ENCODE data around the gene PANK4. TPM values are rescaled to one million over a fixed set of nuclear protein-coding genes. Genes with fewer than 3 reads are reported as not detected.

Gene PANK4
- total and polyA plus RNA-seq, 2 donors (not counting 3 experiments of a cell fraction or from before 2014, with no cell fraction given) = 22.1 to 34.0 TPM

DNA sequence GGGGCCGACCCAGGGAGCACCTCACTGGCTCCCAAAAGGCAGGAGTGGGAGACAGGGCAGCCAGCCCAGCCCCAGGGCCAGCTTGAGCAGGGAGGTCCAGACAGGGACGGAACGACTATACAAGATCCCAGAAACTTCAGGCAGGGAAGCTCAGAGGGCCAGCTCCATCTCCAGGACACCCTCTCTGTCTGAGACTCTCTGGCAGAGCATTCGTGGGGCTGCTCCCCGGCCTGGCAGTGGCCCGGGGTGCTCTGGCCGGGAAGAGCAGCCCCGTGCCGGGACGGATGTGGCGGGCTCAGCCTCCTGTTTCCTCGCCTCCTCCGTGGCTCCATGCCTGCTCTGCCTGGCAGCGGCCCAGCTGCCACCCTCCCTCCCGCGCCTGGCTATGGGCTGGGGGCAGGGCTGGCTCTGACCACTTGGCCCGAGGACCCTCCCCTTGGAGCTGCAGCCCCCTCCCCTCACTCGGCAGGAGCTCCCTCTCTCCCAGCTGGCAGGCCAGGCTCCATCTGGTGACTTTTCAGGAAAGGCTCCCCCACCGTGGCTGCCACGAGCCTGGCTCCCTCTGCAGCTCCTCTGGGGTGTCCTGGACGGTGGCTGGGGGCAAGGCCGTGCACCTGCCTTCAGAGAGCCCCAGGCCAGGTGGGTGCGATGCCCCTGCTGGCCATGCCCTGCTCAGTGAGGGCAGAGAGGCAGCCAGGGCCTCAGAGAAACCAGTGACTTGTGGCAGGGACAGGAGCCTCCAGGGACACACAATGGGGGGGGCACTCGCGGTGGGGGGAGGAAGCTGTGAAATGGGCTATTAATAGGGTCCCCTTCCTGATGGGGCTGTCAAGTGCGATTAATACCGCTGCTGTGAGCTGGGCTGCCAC, 55.9 kb downstream of the PANK4 start:
- no TSS peak for BruUV-seq (replicated peaks)
- Histone ChIP-seq H2AFZ (ENCODE audit: low read depth, low read length) (no peak overlapping the region), H3K9me1 (replicated peaks; ENCODE audit: control insufficient read depth, extremely low read depth, insufficient read depth, low read length) (no peaks in the 10 kb centered on the region), H3K27me3 (ENCODE audit: control insufficient read depth in 2 of 2, insufficient read depth in 2 of 2, low read length in 2 of 2) (no peaks in the 10 kb centered on the region), H3K27ac (ENCODE audit: insufficient read depth, low read depth, low read length) (no peak overlapping the region), H3K36me3 (ENCODE audit: control insufficient read depth in 2 of 2, extremely low read depth in 1 of 2, insufficient read depth in 2 of 2, low read length in 2 of 2) (no peaks in the 10 kb centered on the region), H3K4me3 (replicated peaks in 1 of 3; ENCODE audit: insufficient read depth in 1 of 3, low read depth in 1 of 3, low read length in 3 of 3) (no peak overlapping the region), H3K4me2 (ENCODE audit: insufficient read depth, low read length) (no peak overlapping the region), H3K79me2 (ENCODE audit: control insufficient read depth, insufficient read depth, low read length) (no peaks in the 10 kb centered on the region), H3K9me3 (replicated peaks; ENCODE audit: control insufficient read depth, insufficient read depth, low read length) (no peaks in the 10 kb centered on the region), H3K4me1 (ENCODE audit: control insufficient read depth, extremely low read depth, insufficient read depth, low read length) (no peaks in the 10 kb centered on the region), H4K20me1 (replicated peaks; ENCODE audit: control insufficient read depth, extremely low read depth, insufficient read depth, low read length) (no peaks in the 10 kb centered on the region), H3K9ac (replicated peaks; ENCODE audit: extremely low read depth, insufficient read depth, low read length) (no peak overlapping the region)
- TF ChIP-seq, protein P1, sequence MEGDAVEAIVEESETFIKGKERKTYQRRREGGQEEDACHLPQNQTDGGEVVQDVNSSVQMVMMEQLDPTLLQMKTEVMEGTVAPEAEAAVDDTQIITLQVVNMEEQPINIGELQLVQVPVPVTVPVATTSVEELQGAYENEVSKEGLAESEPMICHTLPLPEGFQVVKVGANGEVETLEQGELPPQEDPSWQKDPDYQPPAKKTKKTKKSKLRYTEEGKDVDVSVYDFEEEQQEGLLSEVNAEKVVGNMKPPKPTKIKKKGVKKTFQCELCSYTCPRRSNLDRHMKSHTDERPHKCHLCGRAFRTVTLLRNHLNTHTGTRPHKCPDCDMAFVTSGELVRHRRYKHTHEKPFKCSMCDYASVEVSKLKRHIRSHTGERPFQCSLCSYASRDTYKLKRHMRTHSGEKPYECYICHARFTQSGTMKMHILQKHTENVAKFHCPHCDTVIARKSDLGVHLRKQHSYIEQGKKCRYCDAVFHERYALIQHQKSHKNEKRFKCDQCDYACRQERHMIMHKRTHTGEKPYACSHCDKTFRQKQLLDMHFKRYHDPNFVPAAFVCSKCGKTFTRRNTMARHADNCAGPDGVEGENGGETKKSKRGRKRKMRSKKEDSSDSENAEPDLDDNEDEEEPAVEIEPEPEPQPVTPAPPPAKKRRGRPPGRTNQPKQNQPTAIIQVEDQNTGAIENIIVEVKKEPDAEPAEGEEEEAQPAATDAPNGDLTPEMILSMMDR (IDR thresholded peaks at IDR 0.05; ENCODE audit: extremely low read depth in 1 of 2, insufficient read depth in 1 of 2, low read depth in 1 of 2, low read length in 2 of 2) = no peak
- TF ChIP-seq MYC (IDR thresholded peaks at IDR 0.05; ENCODE audit: low read depth, low read length) (no peak), GATA2 (IDR thresholded peaks at IDR 0.05; ENCODE audit: insufficient read depth, insufficient read length, low read depth, low read length) (no peak), POLR2AphosphoS5 (IDR thresholded peaks at IDR 0.05; ENCODE audit: insufficient read depth, low read depth, low read length) (no peak), POLR2A (IDR thresholded peaks at IDR 0.05; ENCODE audit: low read depth, low read length) (no peak), JUN (IDR thresholded peaks at IDR 0.05; ENCODE audit: borderline replicate concordance, insufficient read depth, insufficient read length, low read depth) (no peak), FOS (IDR thresholded peaks at IDR 0.05; ENCODE audit: borderline replicate concordance, insufficient read depth, low read length) (no peak), EZH2 (IDR thresholded peaks at IDR 0.05; ENCODE audit: borderline replicate concordance, low read depth, low read length, severe bottlenecking) (no peak)
- TF ChIP-seq, protein P2, sequence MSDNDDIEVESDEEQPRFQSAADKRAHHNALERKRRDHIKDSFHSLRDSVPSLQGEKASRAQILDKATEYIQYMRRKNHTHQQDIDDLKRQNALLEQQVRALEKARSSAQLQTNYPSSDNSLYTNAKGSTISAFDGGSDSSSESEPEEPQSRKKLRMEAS (IDR thresholded peaks at IDR 0.05; ENCODE audit: insufficient read depth, insufficient read length) = no peak
- ChIA-PET POLR2A (no interaction called here), CTCF (no interaction called here)
- dilution Hi-C loops (cut with MboI; ENCODE audit: extremely low pct_ligation_motif_present, low sequenced_read_pairs) = no loop called here
- DNase-seq (ENCODE audit: low read depth, low spot score) = no peak
- intact Hi-C loops (cut with micrococcal nuclease) = no loop called here
- no peak for FAIRE-seq

Measured in endothelial cell of umbilical vein (primary cell).